Measurements from ENCODE around the gene CPNE6.
"Not testable (repeated sequence)": the region's sequence is repeated elsewhere in the genome, so short reads cannot be mapped to it uniquely, and the experiment has no call there.

GRCh38 chr14:24105609-24106239, 34.4 kb downstream of the CPNE6 start:
- TF ChIP-seq, protein P1, sequence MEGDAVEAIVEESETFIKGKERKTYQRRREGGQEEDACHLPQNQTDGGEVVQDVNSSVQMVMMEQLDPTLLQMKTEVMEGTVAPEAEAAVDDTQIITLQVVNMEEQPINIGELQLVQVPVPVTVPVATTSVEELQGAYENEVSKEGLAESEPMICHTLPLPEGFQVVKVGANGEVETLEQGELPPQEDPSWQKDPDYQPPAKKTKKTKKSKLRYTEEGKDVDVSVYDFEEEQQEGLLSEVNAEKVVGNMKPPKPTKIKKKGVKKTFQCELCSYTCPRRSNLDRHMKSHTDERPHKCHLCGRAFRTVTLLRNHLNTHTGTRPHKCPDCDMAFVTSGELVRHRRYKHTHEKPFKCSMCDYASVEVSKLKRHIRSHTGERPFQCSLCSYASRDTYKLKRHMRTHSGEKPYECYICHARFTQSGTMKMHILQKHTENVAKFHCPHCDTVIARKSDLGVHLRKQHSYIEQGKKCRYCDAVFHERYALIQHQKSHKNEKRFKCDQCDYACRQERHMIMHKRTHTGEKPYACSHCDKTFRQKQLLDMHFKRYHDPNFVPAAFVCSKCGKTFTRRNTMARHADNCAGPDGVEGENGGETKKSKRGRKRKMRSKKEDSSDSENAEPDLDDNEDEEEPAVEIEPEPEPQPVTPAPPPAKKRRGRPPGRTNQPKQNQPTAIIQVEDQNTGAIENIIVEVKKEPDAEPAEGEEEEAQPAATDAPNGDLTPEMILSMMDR (IDR thresholded peaks at IDR 0.05), result not testable (repeated sequence)
- TF ChIP-seq POLR2A (IDR thresholded peaks at IDR 0.05), result not testable (repeated sequence)
